K562 (cell line): ENCODE measurements around the gene HSD17B2.

ENCODE experiments used
- FOXK1 ChIP-seq: sonication (generic); formaldehyde crosslinking; IDR thresholded peaks from 2 replicates; pipeline ENCODE4 v1.8.0; 2022; ENCODE audit warnings: missing genetic modification reagents, mild to moderate bottlenecking, borderline replicate concordance
- STAG1 ChIP-seq: sonication (generic); formaldehyde crosslinking; IDR thresholded peaks from 2 replicates; pipeline ENCODE4 v1.5.0; 2020; ENCODE audit warnings: missing genetic modification reagents, borderline replicate concordance
- ZNF274 ChIP-seq: IDR thresholded peaks from 2 replicates; pipeline ENCODE4 v1.6.1; 2011; ENCODE audit warnings: low read depth, mild to moderate bottlenecking, low read length, moderate library complexity, borderline replicate concordance
- ZNF766 ChIP-seq: fragments of 200-800 bp; sonication (Bioruptor generic); conservative IDR thresholded peaks from 2 replicates; pipeline ENCODE4 v1.6.1; 2016; ENCODE audit warnings: missing genetic modification characterization, missing compliant biosample characterization

DNA sequence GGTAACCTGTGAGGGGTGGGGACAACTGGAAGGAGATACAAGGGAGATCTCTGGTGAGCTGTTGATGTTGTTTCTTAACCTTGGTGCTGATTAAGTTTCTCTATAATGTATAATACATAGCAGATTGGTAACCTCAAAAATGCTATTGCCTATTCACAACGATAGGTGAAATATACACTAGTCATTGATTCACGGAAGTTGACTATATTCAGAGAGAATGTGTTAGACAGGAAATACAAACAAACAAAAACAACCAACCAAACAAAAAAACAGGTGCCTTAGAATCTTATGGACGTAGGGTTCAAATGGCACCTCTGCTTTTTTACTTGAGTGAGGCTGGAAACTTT, 21.5 kb downstream of the HSD17B2 start:
- TF ChIP-seq STAG1 (CRISPR knock-in tag) (no peak), ZNF274 (no peak), FOXK1 (no peak), ZNF766 (no peak)
